WTC11 (cell line): Measurements from ENCODE around the gene NEK6. TPM values are rescaled to one million over a fixed set of nuclear protein-coding genes. Genes with fewer than 3 reads are reported as not detected.

Experiments
- ATAC-seq: fragments of 200-7000 bp; cut with Tn5 transposase; 2 replicates; pipeline ENCODE4 v1.10.0; 2021; ENCODE audit warnings: mild to moderate bottlenecking, moderate library complexity
- CTCF ChIA-PET: fragments of 300-600 bp; sonication (Branson Sonifier 250); formaldehyde crosslinking; loops from one replicate; lab custom pipeline; 2021; ENCODE audit warnings: antibody characterized with exemption; lab: Charles Lee
- POLR2A ChIA-PET: fragments of 350-600 bp; sonication (Branson Sonifier 250); formaldehyde crosslinking; loops from one replicate; lab custom pipeline; 2021; ENCODE audit warnings: antibody characterized with exemption; lab: Charles Lee
- DNase-seq: peaks from one replicate; pipeline ENCODE4 v3.0.0; 2021; ENCODE audit warnings: low spot score
- H3K27ac Mint-ChIP-seq: 2 replicates; pipeline ENCODE4 v1.8.0; 2021; ENCODE audit warnings: mixed read lengths
- H3K27me3 Mint-ChIP-seq: 2 replicates; pipeline ENCODE4 v1.8.0; 2021; ENCODE audit warnings: low read depth, mild to moderate bottlenecking, moderate library complexity, mixed read lengths
- H3K36me3 Mint-ChIP-seq: 2 replicates; pipeline ENCODE4 v1.8.0; 2021; ENCODE audit warnings: mixed read lengths
- H3K4me1 Mint-ChIP-seq: 2 replicates; pipeline ENCODE4 v1.8.0; 2022; ENCODE audit warnings: mixed read lengths
- H3K4me3 Mint-ChIP-seq: 2 replicates; pipeline ENCODE4 v1.8.0; 2021; ENCODE audit warnings: mild to moderate bottlenecking, moderate library complexity, mixed read lengths
- H3K9me3 Mint-ChIP-seq: 2 replicates; pipeline ENCODE4 v1.8.0; 2021; ENCODE audit warnings: mixed read lengths
- CBFB ChIP-seq: sonication (generic); formaldehyde crosslinking; IDR thresholded peaks from 2 replicates; pipeline ENCODE4 v1.8.1; 2022; ENCODE audit warnings: mild to moderate bottlenecking, low read depth, missing genetic modification reagents
- E2F1 ChIP-seq: sonication (generic); formaldehyde crosslinking; IDR thresholded peaks from 2 replicates; pipeline ENCODE4 v1.8.0; 2022; ENCODE audit warnings: mild to moderate bottlenecking, missing genetic modification reagents
- IRF1 ChIP-seq: sonication (generic); formaldehyde crosslinking; IDR thresholded peaks from 2 replicates; pipeline ENCODE4 v1.8.0; 2023; ENCODE audit warnings: missing genetic modification reagents
- JUN ChIP-seq: sonication (generic); formaldehyde crosslinking; IDR thresholded peaks from 2 replicates; pipeline ENCODE4 v1.8.0; 2023; ENCODE audit warnings: mild to moderate bottlenecking, missing genetic modification reagents
- NFE2L1 ChIP-seq: sonication (generic); formaldehyde crosslinking; IDR thresholded peaks from 2 replicates; pipeline ENCODE4 v1.8.1; 2023; ENCODE audit warnings: missing genetic modification reagents
- NR2C2 ChIP-seq: sonication (generic); formaldehyde crosslinking; IDR thresholded peaks from 2 replicates; pipeline ENCODE4 v1.8.0; 2022; ENCODE audit warnings: mild to moderate bottlenecking, missing genetic modification reagents
- OVOL2 ChIP-seq: fragments of 250-450 bp; sonication (Bioruptor Pico); IDR thresholded peaks from 2 replicates; pipeline ENCODE4 v1.9.0; 2021; ENCODE audit warnings: mild to moderate bottlenecking, borderline replicate concordance
- PRRX2 ChIP-seq: fragments of 250-450 bp; sonication (Bioruptor Pico); IDR thresholded peaks from 2 replicates; pipeline ENCODE4 v1.8.0; 2021; ENCODE audit warnings: mild to moderate bottlenecking
- SMAD4 ChIP-seq: sonication (generic); formaldehyde crosslinking; IDR thresholded peaks from 2 replicates; pipeline ENCODE4 v1.8.0; 2022; ENCODE audit warnings: mild to moderate bottlenecking, missing genetic modification reagents
- STAT6 ChIP-seq: sonication (generic); formaldehyde crosslinking; conservative IDR thresholded peaks from 2 replicates; pipeline ENCODE4 v1.8.1; 2023; ENCODE audit warnings: mild to moderate bottlenecking, low read depth, missing genetic modification reagents, moderate library complexity
- ZNF281 ChIP-seq: sonication (generic); formaldehyde crosslinking; IDR thresholded peaks from 2 replicates; pipeline ENCODE4 v1.8.0; 2023; ENCODE audit warnings: mild to moderate bottlenecking, missing genetic modification reagents
- total RNA-seq: library from RNA; stranded (reverse); gene quantifications from 3 replicates; pipeline ENCODE4 v1.2.3, GENCODE V29; 2021

NEK6 gene
- total RNA-seq, 1 experiment from 2014 or later = 23.0 TPM

- Mint-ChIP-seq H3K36me3 (peaks cover 18% of the 10 kb centered on the region), H3K4me1 (peaks cover 4% of the 10 kb centered on the region), H3K27ac (no peak overlapping the region), H3K4me3 (no peak overlapping the region), H3K9me3 (peaks cover 14% of the 10 kb centered on the region), H3K27me3 (no peaks in the 10 kb centered on the region)
- DNase-seq (no peak), ATAC-seq (no peak)
- POLR2A ChIA-PET = no interaction called here
- CTCF ChIA-PET = interaction anchor here (1.2 kb wide), 1 partner anchor 8 kb away, joined by 3 read pairs; no protein-coding TSS in a partner anchor
- TF ChIP-seq CBFB (CRISPR knock-in tag) = no peak
Measured at GRCh38 chr9:124334568-124335319, 77.0 kb downstream of the NEK6 start.

GRCh38 chr9:124335320-124335707, 77.6 kb downstream of the NEK6 start:
- CTCF ChIA-PET = no interaction called here
- Mint-ChIP-seq H3K27ac (no peak overlapping the region), H3K27me3 (no peaks in the 10 kb centered on the region), H3K9me3 (peaks cover 14% of the 10 kb centered on the region), H3K4me3 (no peak overlapping the region), H3K4me1 (peaks cover 8% of the 10 kb centered on the region), H3K36me3 (peaks cover 18% of the 10 kb centered on the region)
- POLR2A ChIA-PET = no interaction called here
- ATAC-seq (no peak), DNase-seq (no peak)
- TF ChIP-seq E2F1 = no peak
- TF ChIP-seq JUN (CRISPR knock-in tag) = no peak
- no peak for TF ChIP-seq IRF1
- no peak for TF ChIP-seq ZNF281
- no peak for TF ChIP-seq NR2C2 (CRISPR knock-in tag)
- TF ChIP-seq OVOL2 (CRISPR knock-in tag) = no peak
- no peak for TF ChIP-seq STAT6 (CRISPR knock-in tag)
- TF ChIP-seq, all 79 proteins: peak for 0

- Mint-ChIP-seq H3K27ac (no peak overlapping the region), H3K4me1 (peaks cover 9% of the 10 kb centered on the region), H3K9me3 (peaks cover 14% of the 10 kb centered on the region), H3K36me3 (peaks cover 18% of the 10 kb centered on the region), H3K4me3 (no peak overlapping the region), H3K27me3 (no peaks in the 10 kb centered on the region)
- POLR2A ChIA-PET = interaction anchor here (0.7 kb wide), 1 partner anchor 73 kb away, joined by 4 read pairs; no protein-coding TSS in a partner anchor
- no peak for TF ChIP-seq NFE2L1 (CRISPR knock-in tag)
- no peak for ATAC-seq
- CTCF ChIA-PET = interaction anchor here (0.5 kb wide), 1 partner anchor 76 kb away, joined by 3 read pairs; no protein-coding TSS in a partner anchor
- DNase-seq = no peak
Measured at GRCh38 chr9:124337562-124337961, 79.8 kb downstream of the NEK6 start.

- no peaks in the 10 kb centered on the region for H3K27me3 Mint-ChIP-seq
- TF ChIP-seq SMAD4 (CRISPR knock-in tag) (no peak), PRRX2 (CRISPR knock-in tag) (no peak), OVOL2 (CRISPR knock-in tag) (no peak)
- peaks cover 13% of the 10 kb centered on the region for H3K4me1 Mint-ChIP-seq
- H3K27ac Mint-ChIP-seq = no peak overlapping the region
- POLR2A ChIA-PET = no interaction called here
- H3K36me3 Mint-ChIP-seq = peaks cover 18% of the 10 kb centered on the region
- H3K4me3 Mint-ChIP-seq = no peak overlapping the region
- DNase-seq (no peak), ATAC-seq (0 out of 2 replicates have a peak, but pooled peaks have one; percentile 11)
- H3K9me3 Mint-ChIP-seq = peaks cover 14% of the 10 kb centered on the region
- CTCF ChIA-PET = interaction anchor here (1.0 to 3.0 kb wide), 4 partner anchors 15 to 299 kb away, joined by 3 to 14 read pairs (median 6); no protein-coding TSS in a partner anchor
Measured at GRCh38 chr9:124339603-124340146, 81.9 kb downstream of the NEK6 start.
